CD4-positive, alpha-beta memory T cell (primary cell): ENCODE data around the gene CYBRD1. TPM values are rescaled to one million over a fixed set of nuclear protein-coding genes. Genes with fewer than 3 reads are reported as not detected.

Source experiments
- CTCF ChIA-PET: fragments of 350-600 bp; sonication (Branson Sonifier 250); formaldehyde crosslinking; loops from one replicate; lab custom pipeline; 2021; ENCODE audit warnings: inconsistent platforms; ENCODE audit not compliant: partially characterized antibody; lab: Charles Lee
- POLR2A ChIA-PET: fragments of 350-600 bp; sonication (Branson Sonifier 250); formaldehyde crosslinking; loops from one replicate; lab custom pipeline; 2021; ENCODE audit not compliant: partially characterized antibody; lab: Charles Lee
- DNase-seq, 5 donors: peaks; one replicate each; pipeline versions ENCODE4 v3.0.0 to v3.0.0-alpha.2; 2020 to 2022; ENCODE audit warnings: mixed read lengths in 1 of 5
- H3K27ac ChIP-seq: one replicate; pipeline ENCODE4 v1.7.0; 2013; ENCODE audit warnings: low read depth, low read length
- H3K27me3 ChIP-seq: 2 replicates; pipeline ENCODE4 v1.7.0; 2013; ENCODE audit warnings: mild to moderate bottlenecking, low read length, moderate library complexity; ENCODE audit not compliant: insufficient read depth
- H3K36me3 ChIP-seq: 2 replicates; pipeline ENCODE4 v1.7.0; 2013; ENCODE audit warnings: mild to moderate bottlenecking, low read length, moderate library complexity; ENCODE audit not compliant: insufficient read depth
- H3K4me1 ChIP-seq: 2 replicates; pipeline ENCODE4 v1.7.0; 2013; ENCODE audit warnings: mild to moderate bottlenecking, low read length, moderate library complexity; ENCODE audit not compliant: insufficient read depth
- H3K4me3 ChIP-seq, 2 donors: one replicate each; pipeline ENCODE4 v1.7.0; 2013; ENCODE audit warnings: low read length in 2 of 2, mild to moderate bottlenecking in 1 of 2
- H3K9me3 ChIP-seq, 2 donors: one replicate each; pipeline ENCODE4 v1.7.0; 2013; ENCODE audit warnings: low read length in 2 of 2, control low read depth in 1 of 2; ENCODE audit not compliant: control insufficient read depth in 1 of 2
- H3K27ac Mint-ChIP-seq, 7 donors: one replicate each; pipeline ENCODE4 v1.8.0; 2020 to 2021; ENCODE audit warnings: mixed read lengths in 7 of 7, mild to moderate bottlenecking in 6 of 7, inconsistent platforms in 3 of 7, moderate library complexity in 3 of 7
- H3K27me3 Mint-ChIP-seq, 2 donors: one replicate each; pipeline ENCODE4 v1.8.0; 2020 to 2021; ENCODE audit warnings: mixed read lengths in 2 of 2
- H3K36me3 Mint-ChIP-seq, 2 donors: one replicate each; pipeline ENCODE4 v1.8.0; 2020 to 2021; ENCODE audit warnings: mixed read lengths in 2 of 2, inconsistent platforms in 1 of 2, mild to moderate bottlenecking in 1 of 2
- H3K4me1 Mint-ChIP-seq, 4 donors: one replicate each; pipeline ENCODE4 v1.8.0; 2020 to 2021; ENCODE audit warnings: mixed read lengths in 4 of 4, mild to moderate bottlenecking in 1 of 4
- H3K4me3 Mint-ChIP-seq, 8 donors: one replicate each; pipeline ENCODE4 v1.8.0; 2020 to 2021; ENCODE audit warnings: mixed read lengths in 8 of 8, mild to moderate bottlenecking in 7 of 8, moderate library complexity in 6 of 8, inconsistent platforms in 3 of 8
- H3K9me3 Mint-ChIP-seq, 8 donors: one replicate each; pipeline ENCODE4 v1.8.0; 2020 to 2021; ENCODE audit warnings: mixed read lengths in 8 of 8, mild to moderate bottlenecking in 5 of 8, inconsistent platforms in 3 of 8, moderate library complexity in 1 of 8
- intact Hi-C: fragments of 100-400 bp; cut with micrococcal nuclease; formaldehyde crosslinking; loops from one replicate; pipeline ENCODE4 v1.15.1; 2023
- polyA plus RNA-seq, 2 donors: library from polyadenylated mRNA; unstranded; fragments of 300-500 nt; fragmentation: Illumina TruSeq; gene quantifications; one replicate each; pipeline ENCODE4 v1.2.3, GENCODE V29; 2021
- total RNA-seq, 2 experiments: library from RNA; stranded (reverse); gene quantifications; one replicate each; pipeline ENCODE4 v1.2.3, GENCODE V29; 2021

Gene CYBRD1
- total and polyA plus RNA-seq, 4 experiments from 2014 or later: 0.59 to 1.6 (median 0.87) TPM

GRCh38 chr2:171515672-171516298 lies 6.5 kb upstream of the CYBRD1 start:
- H3K4me1 ChIP-seq: no peaks in the 10 kb centered on the region
- ChIA-PET CTCF (no interaction called here), POLR2A (no interaction called here)
- H3K36me3 ChIP-seq: no peaks in the 10 kb centered on the region
- Mint-ChIP-seq H3K27me3 (peaks cover 8% of the 10 kb centered on the region in 2 donors), H3K27ac (no peak overlapping the region), H3K4me3 (no peak overlapping the region), H3K9me3 (no peaks in the 10 kb centered on the region), H3K36me3 (peaks cover 0 to 4% of the 10 kb centered on the region in 2 donors), H3K4me1 (peaks cover 0 to 5% (median 1%) of the 10 kb centered on the region in 4 donors)
- no peak overlapping the region for H3K4me3 ChIP-seq
- H3K27me3 ChIP-seq: no peaks in the 10 kb centered on the region
- no peak for DNase-seq
- H3K9me3 ChIP-seq: no peaks in the 10 kb centered on the region
- no peak overlapping the region for H3K27ac ChIP-seq
- intact Hi-C loops: no loop called here

GRCh38 chr2:171516793-171517192 lies 5.5 kb upstream of the CYBRD1 start:
- Mint-ChIP-seq H3K36me3 (peaks cover 0 to 4% of the 10 kb centered on the region in 2 donors), H3K4me3 (no peak overlapping the region), H3K4me1 (peaks cover 3 to 7% (median 3%) of the 10 kb centered on the region in 4 donors), H3K27ac (no peak overlapping the region), H3K27me3 (peaks cover 13 to 15% of the 10 kb centered on the region in 2 donors), H3K9me3 (no peaks in the 10 kb centered on the region)
- DNase-seq: no peak
- no peaks in the 10 kb centered on the region for H3K9me3 ChIP-seq
- no peak overlapping the region for H3K27ac ChIP-seq
- H3K4me1 ChIP-seq: peaks cover 2% of the 10 kb centered on the region
- intact Hi-C loops: no loop called here
- no peak overlapping the region for H3K4me3 ChIP-seq
- no peaks in the 10 kb centered on the region for H3K27me3 ChIP-seq
- no peaks in the 10 kb centered on the region for H3K36me3 ChIP-seq
- ChIA-PET CTCF (no interaction called here), POLR2A (no interaction called here)

GRCh38 chr2:171520471-171520870 lies 1.8 kb upstream of the CYBRD1 start:
- Mint-ChIP-seq H3K27me3 (peaks cover 24 to 30% of the 10 kb centered on the region in 2 donors), H3K4me1 (peaks cover 4 to 21% (median 13%) of the 10 kb centered on the region in 4 donors), H3K27ac (no peak overlapping the region), H3K4me3 (no peak overlapping the region), H3K36me3 (peaks cover 0 to 4% of the 10 kb centered on the region in 2 donors), H3K9me3 (no peaks in the 10 kb centered on the region)
- H3K9me3 ChIP-seq: no peaks in the 10 kb centered on the region
- intact Hi-C loops: no loop called here
- ChIA-PET CTCF (interaction anchor here (1.8 kb wide), 1 partner anchor 12 kb away, joined by 3 read pairs; no protein-coding TSS in a partner anchor), POLR2A (no interaction called here)
- H3K27me3 ChIP-seq: peaks cover 4% of the 10 kb centered on the region
- no peak overlapping the region for H3K27ac ChIP-seq
- DNase-seq: no peak
- no peak overlapping the region for H3K4me3 ChIP-seq
- H3K4me1 ChIP-seq: peaks cover 21% of the 10 kb centered on the region
- no peaks in the 10 kb centered on the region for H3K36me3 ChIP-seq

- DNase-seq: no peak
- intact Hi-C loops: no loop called here
- Mint-ChIP-seq H3K36me3 (peaks cover 0 to 4% of the 10 kb centered on the region in 2 donors), H3K9me3 (no peaks in the 10 kb centered on the region), H3K27ac (no peak overlapping the region), H3K4me3 (peak overlapping the region; percentile 48 to 83 (median 63)), H3K4me1 (peaks cover 4 to 21% (median 13%) of the 10 kb centered on the region in 4 donors), H3K27me3 (peaks cover 26 to 30% of the 10 kb centered on the region in 2 donors)
- Histone ChIP-seq H3K4me3 (no peak overlapping the region), H3K4me1 (peaks cover 21% of the 10 kb centered on the region), H3K36me3 (no peaks in the 10 kb centered on the region), H3K27me3 (peaks cover 4% of the 10 kb centered on the region), H3K9me3 (no peaks in the 10 kb centered on the region), H3K27ac (no peak overlapping the region)
- ChIA-PET CTCF (interaction anchor here (1.8 kb wide), 1 partner anchor 11 kb away, joined by 3 read pairs; no protein-coding TSS in a partner anchor), POLR2A (no interaction called here)
Observed at GRCh38 chr2:171521361-171522051, 768 bp upstream of the CYBRD1 start.

- Mint-ChIP-seq H3K36me3 (no peaks in the 10 kb centered on the region), H3K27me3 (peaks cover 34% of the 10 kb centered on the region in 2 donors), H3K9me3 (no peaks in the 10 kb centered on the region), H3K27ac (no peak overlapping the region), H3K4me3 (peak overlapping the region; percentile 60 to 83 (median 76)), H3K4me1 (peaks cover 4 to 21% (median 13%) of the 10 kb centered on the region in 4 donors)
- Histone ChIP-seq H3K4me3 (peak overlapping the region in 1 of 2 donors; percentile 9), H3K9me3 (no peaks in the 10 kb centered on the region), H3K36me3 (no peaks in the 10 kb centered on the region), H3K4me1 (peaks cover 21% of the 10 kb centered on the region), H3K27ac (no peak overlapping the region), H3K27me3 (peaks cover 4% of the 10 kb centered on the region)
- intact Hi-C loops: no loop called here
- POLR2A ChIA-PET: no interaction called here
- CTCF ChIA-PET: no interaction called here
- DNase-seq: no peak
Observed at GRCh38 chr2:171522788-171523087, 464 bp downstream of the CYBRD1 start.

- Mint-ChIP-seq H3K27me3 (peaks cover 35 to 36% of the 10 kb centered on the region in 2 donors), H3K36me3 (no peaks in the 10 kb centered on the region), H3K9me3 (no peaks in the 10 kb centered on the region), H3K4me3 (peak overlapping the region; percentile 52 to 78 (median 69)), H3K4me1 (peaks cover 4 to 21% (median 13%) of the 10 kb centered on the region in 4 donors), H3K27ac (no peak overlapping the region)
- peak overlapping the region; percentile 9 to 17 for H3K4me3 ChIP-seq
- intact Hi-C loops: no loop called here
- peaks cover 4% of the 10 kb centered on the region for H3K27me3 ChIP-seq
- H3K4me1 ChIP-seq: peaks cover 21% of the 10 kb centered on the region
- no peak for DNase-seq
- ChIA-PET CTCF (interaction anchor here (0.5 to 1.5 kb wide), 2 partner anchors 19 to 43 kb away, joined by 3 read pairs; no protein-coding TSS in a partner anchor), POLR2A (no interaction called here)
- H3K36me3 ChIP-seq: no peaks in the 10 kb centered on the region
- H3K27ac ChIP-seq: no peak overlapping the region
- H3K9me3 ChIP-seq: no peaks in the 10 kb centered on the region
Observed at GRCh38 chr2:171523088-171524017, 1.1 kb downstream of the CYBRD1 start.
